ELF-1 (cell line): Measurements from ENCODE around the gene SLC22A15.
"Not testable (repeated sequence)": the region's sequence is repeated elsewhere in the genome, so short reads cannot be mapped to it uniquely, and the experiment has no call there.

Experiments
- DNase-seq: peaks from one replicate; pipeline ENCODE4 v3.0.0-alpha.2; 2016; ENCODE audit warnings: low read depth, low spot score

The SLC22A15 gene

GRCh38 chr1:116031302-116031835, 55.1 kb downstream of the SLC22A15 start:
- no peak for DNase-seq

GRCh38 chr1:116033322-116033721, 57.0 kb downstream of the SLC22A15 start:
- DNase-seq = peak; percentile 10

GRCh38 chr1:116036255-116036654, 59.9 kb downstream of the SLC22A15 start:
- no peak for DNase-seq

- no peak for DNase-seq
Measured at GRCh38 chr1:116038679-116039078, 62.4 kb downstream of the SLC22A15 start.

- no peak for DNase-seq
Measured at GRCh38 chr1:116044071-116044470, 67.8 kb downstream of the SLC22A15 start.

- not testable (repeated sequence) for DNase-seq
Measured at GRCh38 chr1:116046933-116047332, 70.6 kb downstream of the SLC22A15 start.

GRCh38 chr1:116051896-116052295, 75.6 kb downstream of the SLC22A15 start:
- not testable (repeated sequence) for DNase-seq

- no peak for DNase-seq
Measured at GRCh38 chr1:116062201-116062600, 85.9 kb downstream of the SLC22A15 start.

GRCh38 chr1:116064616-116065015, 88.3 kb downstream of the SLC22A15 start:
- no peak for DNase-seq

GRCh38 chr1:116066868-116067565, 90.7 kb downstream of the SLC22A15 start:
- DNase-seq = no peak

GRCh38 chr1:116067566-116067890, 91.2 kb downstream of the SLC22A15 start:
- DNase-seq = no peak

GRCh38 chr1:116075575-116075974, 99.3 kb downstream of the SLC22A15 start:
- no peak for DNase-seq

GRCh38 chr1:116075990-116076389, 99.7 kb downstream of the SLC22A15 start:
- no peak for DNase-seq

GRCh38 chr1:116076831-116077230, 100.5 kb downstream of the SLC22A15 start:
- no peak for DNase-seq

GRCh38 chr1:116078699-116079223, 102.4 kb downstream of the SLC22A15 start:
- no peak for DNase-seq

GRCh38 chr1:116087628-116088027, 111.3 kb downstream of the SLC22A15 start:
- DNase-seq = no peak

- DNase-seq = no peak
Measured at GRCh38 chr1:116089870-116090269, 113.6 kb downstream of the SLC22A15 start.

- no peak for DNase-seq
Measured at GRCh38 chr1:116091083-116091482, 114.8 kb downstream of the SLC22A15 start.

- peak; percentile 27 for DNase-seq
Measured at GRCh38 chr1:116092752-116093489, 116.6 kb downstream of the SLC22A15 start.

- no peak for DNase-seq
Measured at GRCh38 chr1:116095027-116095426, 118.7 kb downstream of the SLC22A15 start.

- no peak for DNase-seq
Measured at GRCh38 chr1:116096013-116096618, 119.8 kb downstream of the SLC22A15 start.

- DNase-seq = no peak
Measured at GRCh38 chr1:116097626-116098025, 121.3 kb downstream of the SLC22A15 start.
